Muscle of leg (tissue), 11 donors: ENCODE results near the gene PUM1. TPM values are rescaled to one million over a fixed set of nuclear protein-coding genes. Genes with fewer than 3 reads are reported as not detected.
"Not testable (repeated sequence)": the region's sequence is repeated elsewhere in the genome, so short reads cannot be mapped to it uniquely, and the experiment has no call there.

Source experiments
- DNase-seq: peaks from one replicate; pipeline ENCODE4 v3.0.0; 2013
- H3K27ac ChIP-seq: one replicate; pipeline ENCODE4 v1.5.1; 2013; ENCODE audit warnings: mild to moderate bottlenecking, low read length, control low read depth
- H3K27me3 ChIP-seq: one replicate; pipeline ENCODE4 v1.6.1; 2013; ENCODE audit warnings: low read length; ENCODE audit not compliant: control insufficient read depth, insufficient read depth
- H3K36me3 ChIP-seq: one replicate; pipeline ENCODE4 v1.6.1; 2013; ENCODE audit warnings: low read length; ENCODE audit not compliant: control insufficient read depth, insufficient read depth
- H3K4me1 ChIP-seq: one replicate; pipeline ENCODE4 v1.6.1; 2013; ENCODE audit warnings: low read length; ENCODE audit not compliant: control insufficient read depth, insufficient read depth
- H3K4me3 ChIP-seq: one replicate; pipeline ENCODE4 v1.5.1; 2013; ENCODE audit warnings: low read length, control low read depth
- H3K9me3 ChIP-seq: replicated peaks from 2 replicates; pipeline ENCODE4 v1.6.1; 2013; ENCODE audit warnings: low read depth, low read length; ENCODE audit not compliant: control insufficient read depth
- WGBS: methylation state at CpG from one replicate; pipeline ENCODE4 v1.1.5; 2013; ENCODE audit warnings: missing lambda C conversion rate; ENCODE audit not compliant: insufficient coverage; 5-methylcytosine and 5-hydroxymethylcytosine counted together
- polyA plus RNA-seq, 8 donors: library from polyadenylated mRNA; unstranded; fragments of 120-200 nt; gene quantifications; one replicate each; pipeline versions ENCODE4 v1.2.1 to v1.2.3, GENCODE V29; 2013; ENCODE audit warnings: inconsistent platforms in 1 of 8, low replicate concordance in 1 of 8; ENCODE audit not compliant: insufficient read length in 8 of 8, insufficient read depth in 1 of 8
- total RNA-seq: library from RNA; stranded (reverse); fragments of 120-200 nt; gene quantifications from one replicate; pipeline ENCODE4 v1.2.4, GENCODE V29; 2013

Gene PUM1
- total and polyA plus RNA-seq, 9 donors, result 39.3 to 62.5 (median 54.7) TPM

- DNase-seq, result peak; percentile 26
- Histone ChIP-seq H3K4me3 (peak overlapping the region; percentile 56), H3K36me3 (peaks cover 2% of the 10 kb centered on the region), H3K4me1 (peaks cover 9% of the 10 kb centered on the region), H3K27ac (peak overlapping the region; percentile 93), H3K9me3 (no peaks in the 10 kb centered on the region), H3K27me3 (no peaks in the 10 kb centered on the region)
- WGBS, result no CpG with 5 or more reads among the region's 8 CpGs
Observed at GRCh38 chr1:31064111-31064717, 1.3 kb downstream of the PUM1 start.

GRCh38 chr1:31063631-31064030, 1.9 kb downstream of the PUM1 start:
- Histone ChIP-seq H3K4me1 (peaks cover 9% of the 10 kb centered on the region), H3K27me3 (no peaks in the 10 kb centered on the region), H3K9me3 (no peaks in the 10 kb centered on the region), H3K4me3 (peak overlapping the region; percentile 56), H3K27ac (peak overlapping the region; percentile 93), H3K36me3 (peaks cover 6% of the 10 kb centered on the region)
- WGBS, result no CpG with 5 or more reads among the region's 4 CpGs
- no peak for DNase-seq

GRCh38 chr1:31062867-31063380, 2.6 kb downstream of the PUM1 start:
- 67% methylated on average over 2 of the region's 4 CpGs for WGBS
- Histone ChIP-seq H3K4me1 (peaks cover 9% of the 10 kb centered on the region), H3K27me3 (no peaks in the 10 kb centered on the region), H3K9me3 (no peaks in the 10 kb centered on the region), H3K27ac (no peak overlapping the region), H3K36me3 (peaks cover 9% of the 10 kb centered on the region), H3K4me3 (no peak overlapping the region)
- no peak for DNase-seq

- H3K36me3 ChIP-seq, result peaks cover 13% of the 10 kb centered on the region
- DNase-seq, H3K9me3 ChIP-seq, H3K4me1 ChIP-seq, H3K27ac ChIP-seq, H3K4me3 ChIP-seq, H3K27me3 ChIP-seq: not testable (repeated sequence)
- WGBS, result 60% methylated on average over 2 of the region's 14 CpGs
Observed at GRCh38 chr1:31062162-31062866, 3.2 kb downstream of the PUM1 start.

- peaks cover 34% of the 10 kb centered on the region for H3K36me3 ChIP-seq
- no peaks in the 10 kb centered on the region for H3K9me3 ChIP-seq
- H3K27ac ChIP-seq, result no peak overlapping the region
- no peaks in the 10 kb centered on the region for H3K27me3 ChIP-seq
- DNase-seq, result no peak
- peaks cover 9% of the 10 kb centered on the region for H3K4me1 ChIP-seq
- WGBS, result 80% methylated on average over 4 of the region's 4 CpGs
- H3K4me3 ChIP-seq, result no peak overlapping the region
Observed at GRCh38 chr1:31058012-31058411, 7.5 kb downstream of the PUM1 start.

GRCh38 chr1:31055953-31056352, 9.6 kb downstream of the PUM1 start:
- WGBS, result 100% methylated on average over 1 of the region's 1 CpG
- H3K4me1 ChIP-seq, result peaks cover 3% of the 10 kb centered on the region

GRCh38 chr1:31055501-31055900, 10.0 kb downstream of the PUM1 start:
- 89% methylated on average over 1 of the region's 3 CpGs for WGBS
- Histone ChIP-seq H3K36me3 (peaks cover 37% of the 10 kb centered on the region), H3K4me3 (no peak overlapping the region), H3K27me3 (no peaks in the 10 kb centered on the region), H3K27ac (no peak overlapping the region), H3K4me1 (peaks cover 2% of the 10 kb centered on the region), H3K9me3 (no peaks in the 10 kb centered on the region)
- DNase-seq, result no peak

More at GRCh38 chr1:31055953-31056352, 9.6 kb downstream of the PUM1 start:
- Histone ChIP-seq H3K9me3 (no peaks in the 10 kb centered on the region), H3K4me3 (no peak overlapping the region), H3K36me3 (peaks cover 34% of the 10 kb centered on the region), H3K27ac (no peak overlapping the region), H3K27me3 (no peaks in the 10 kb centered on the region)
- no peak for DNase-seq

- Histone ChIP-seq H3K9me3 (no peaks in the 10 kb centered on the region), H3K27me3 (no peaks in the 10 kb centered on the region), H3K4me1 (no peaks in the 10 kb centered on the region), H3K4me3 (no peak overlapping the region), H3K36me3 (peaks cover 37% of the 10 kb centered on the region), H3K27ac (no peak overlapping the region)
- WGBS, result 81% methylated on average over 2 of the region's 5 CpGs
- no peak for DNase-seq
Observed at GRCh38 chr1:31054958-31055481, 10.5 kb downstream of the PUM1 start.

- no peak overlapping the region for H3K27ac ChIP-seq
- H3K4me1 ChIP-seq, result no peaks in the 10 kb centered on the region
- no peak for DNase-seq
- no CpG with 5 or more reads among the region's 3 CpGs for WGBS
- no peaks in the 10 kb centered on the region for H3K9me3 ChIP-seq
- H3K4me3 ChIP-seq, result no peak overlapping the region
- no peaks in the 10 kb centered on the region for H3K27me3 ChIP-seq
- peaks cover 36% of the 10 kb centered on the region for H3K36me3 ChIP-seq
Observed at GRCh38 chr1:31054349-31054748, 11.2 kb downstream of the PUM1 start.

- DNase-seq, H3K4me3 ChIP-seq, H3K27ac ChIP-seq, H3K4me1 ChIP-seq, H3K27me3 ChIP-seq, H3K9me3 ChIP-seq: not testable (repeated sequence)
- WGBS, result 75% methylated on average over 13 of the region's 14 CpGs
- peaks cover 26% of the 10 kb centered on the region for H3K36me3 ChIP-seq
Observed at GRCh38 chr1:31052613-31053012, 12.9 kb downstream of the PUM1 start.
